Measurements from ENCODE around the gene IRGC. TPM values are rescaled to one million over a fixed set of nuclear protein-coding genes. Genes with fewer than 3 reads are reported as not detected.

The IRGC gene
- polyA plus RNA-seq, 4 donors: 0.04 TPM; not detected in 3

GRCh38 chr19:43684326-43684725 lies 31.6 kb upstream of the IRGC start:
- Histone ChIP-seq H3K36me3 (ENCODE audit: control insufficient read depth in 3 of 3, insufficient read depth in 2 of 3, low read depth in 1 of 3, low read length in 3 of 3) (no peaks in the 10 kb centered on the region), H3K9me3 (ENCODE audit: control insufficient read depth in 2 of 2, insufficient read depth in 1 of 2, low read depth in 1 of 2, low read length in 1 of 2) (peaks cover 0 to 5% of the 10 kb centered on the region in 2 donors), H3K27me3 (ENCODE audit: control insufficient read depth in 3 of 3, insufficient read depth in 3 of 3, low read length in 3 of 3) (no peaks in the 10 kb centered on the region), H3K27ac (ENCODE audit: low read depth in 1 of 3, low read length in 2 of 3) (no peak overlapping the region), H3K4me3 (ENCODE audit: low read depth in 1 of 3, low read length in 3 of 3) (no peak overlapping the region), H3K4me1 (ENCODE audit: control insufficient read depth in 3 of 3, insufficient read depth in 2 of 3, low read depth in 1 of 3, low read length in 2 of 3) (peaks cover 0 to 2% (median 0%) of the 10 kb centered on the region in 3 donors)
- WGBS, 3 donors: 65 to 80% (median 74%) methylated on average over 1 of the region's 1 CpG
- DNase-seq: no peak
- FAIRE-seq: no peak

- DNase-seq: no peak
- H3K36me3 ChIP-seq (ENCODE audit: control insufficient read depth in 3 of 3, insufficient read depth in 2 of 3, low read depth in 1 of 3, low read length in 3 of 3): no peaks in the 10 kb centered on the region
- peaks cover 2 to 20% of the 10 kb centered on the region in 2 donors for H3K9me3 ChIP-seq (ENCODE audit: control insufficient read depth in 2 of 2, insufficient read depth in 1 of 2, low read depth in 1 of 2, low read length in 1 of 2)
- no peak overlapping the region for H3K4me3 ChIP-seq (ENCODE audit: low read depth in 1 of 3, low read length in 3 of 3)
- WGBS, 3 donors: 40 to 71% (median 60%) methylated on average over 1 of the region's 1 CpG
- FAIRE-seq: no peak
- no peak overlapping the region for H3K27ac ChIP-seq (ENCODE audit: low read depth in 1 of 3, low read length in 2 of 3)
- H3K4me1 ChIP-seq (ENCODE audit: control insufficient read depth in 3 of 3, insufficient read depth in 2 of 3, low read depth in 1 of 3, low read length in 2 of 3): no peaks in the 10 kb centered on the region
- H3K27me3 ChIP-seq (ENCODE audit: control insufficient read depth in 3 of 3, insufficient read depth in 3 of 3, low read length in 3 of 3): no peaks in the 10 kb centered on the region
Measured at GRCh38 chr19:43687660-43687997, 28.2 kb upstream of the IRGC start.

- no peak for FAIRE-seq
- Histone ChIP-seq H3K27ac (ENCODE audit: low read depth in 1 of 3, low read length in 2 of 3) (no peak overlapping the region), H3K36me3 (ENCODE audit: control insufficient read depth in 3 of 3, insufficient read depth in 2 of 3, low read depth in 1 of 3, low read length in 3 of 3) (no peaks in the 10 kb centered on the region), H3K9me3 (ENCODE audit: control insufficient read depth in 2 of 2, insufficient read depth in 1 of 2, low read depth in 1 of 2, low read length in 1 of 2) (peaks cover 2 to 20% of the 10 kb centered on the region in 2 donors), H3K27me3 (ENCODE audit: control insufficient read depth in 3 of 3, insufficient read depth in 3 of 3, low read length in 3 of 3) (no peaks in the 10 kb centered on the region), H3K4me1 (ENCODE audit: control insufficient read depth in 3 of 3, insufficient read depth in 2 of 3, low read depth in 1 of 3, low read length in 2 of 3) (no peaks in the 10 kb centered on the region), H3K4me3 (ENCODE audit: low read depth in 1 of 3, low read length in 3 of 3) (no peak overlapping the region)
- DNase-seq: no peak
- WGBS, 3 donors: 79 to 84% (median 80%) methylated on average over 10 of the region's 10 CpGs
Measured at GRCh38 chr19:43688059-43688701, 27.7 kb upstream of the IRGC start.

- Histone ChIP-seq H3K36me3 (ENCODE audit: control insufficient read depth in 3 of 3, insufficient read depth in 2 of 3, low read depth in 1 of 3, low read length in 3 of 3) (no peaks in the 10 kb centered on the region), H3K9me3 (ENCODE audit: control insufficient read depth in 2 of 2, insufficient read depth in 1 of 2, low read depth in 1 of 2, low read length in 1 of 2) (peaks cover 2 to 20% of the 10 kb centered on the region in 2 donors), H3K4me3 (ENCODE audit: low read depth in 1 of 3, low read length in 3 of 3) (no peak overlapping the region), H3K27me3 (ENCODE audit: control insufficient read depth in 3 of 3, insufficient read depth in 3 of 3, low read length in 3 of 3) (no peaks in the 10 kb centered on the region), H3K4me1 (ENCODE audit: control insufficient read depth in 3 of 3, insufficient read depth in 2 of 3, low read depth in 1 of 3, low read length in 2 of 3) (no peaks in the 10 kb centered on the region), H3K27ac (ENCODE audit: low read depth in 1 of 3, low read length in 2 of 3) (no peak overlapping the region)
- no peak for FAIRE-seq
- WGBS, 3 donors: 50 to 59% (median 56%) methylated on average over 3 of the region's 3 CpGs
- no peak for DNase-seq
Measured at GRCh38 chr19:43690444-43690843, 25.4 kb upstream of the IRGC start.

- H3K36me3 ChIP-seq (ENCODE audit: control insufficient read depth in 3 of 3, insufficient read depth in 2 of 3, low read depth in 1 of 3, low read length in 3 of 3): no peaks in the 10 kb centered on the region
- WGBS, 3 donors: 87 to 94% (median 93%) methylated on average over 3 of the region's 3 CpGs
- no peaks in the 10 kb centered on the region for H3K4me1 ChIP-seq (ENCODE audit: control insufficient read depth in 3 of 3, insufficient read depth in 2 of 3, low read depth in 1 of 3, low read length in 2 of 3)
- no peaks in the 10 kb centered on the region for H3K27me3 ChIP-seq (ENCODE audit: control insufficient read depth in 3 of 3, insufficient read depth in 3 of 3, low read length in 3 of 3)
- H3K27ac ChIP-seq (ENCODE audit: low read depth in 1 of 3, low read length in 2 of 3): no peak overlapping the region
- no peak overlapping the region for H3K4me3 ChIP-seq (ENCODE audit: low read depth in 1 of 3, low read length in 3 of 3)
- no peak for DNase-seq
- H3K9me3 ChIP-seq (ENCODE audit: control insufficient read depth in 2 of 2, insufficient read depth in 1 of 2, low read depth in 1 of 2, low read length in 1 of 2): peaks cover 2 to 20% of the 10 kb centered on the region in 2 donors
- FAIRE-seq: no peak
Measured at GRCh38 chr19:43690890-43691289, 25.0 kb upstream of the IRGC start.

GRCh38 chr19:43691755-43692154 lies 24.1 kb upstream of the IRGC start:
- DNase-seq: no peak
- Histone ChIP-seq H3K27me3 (ENCODE audit: control insufficient read depth in 3 of 3, insufficient read depth in 3 of 3, low read length in 3 of 3) (peaks cover 0 to 3% (median 0%) of the 10 kb centered on the region in 3 donors), H3K36me3 (ENCODE audit: control insufficient read depth in 3 of 3, insufficient read depth in 2 of 3, low read depth in 1 of 3, low read length in 3 of 3) (no peaks in the 10 kb centered on the region), H3K9me3 (ENCODE audit: control insufficient read depth in 2 of 2, insufficient read depth in 1 of 2, low read depth in 1 of 2, low read length in 1 of 2) (peaks cover 3 to 28% of the 10 kb centered on the region in 2 donors), H3K27ac (ENCODE audit: low read depth in 1 of 3, low read length in 2 of 3) (no peak overlapping the region), H3K4me3 (ENCODE audit: low read depth in 1 of 3, low read length in 3 of 3) (no peak overlapping the region), H3K4me1 (ENCODE audit: control insufficient read depth in 3 of 3, insufficient read depth in 2 of 3, low read depth in 1 of 3, low read length in 2 of 3) (no peaks in the 10 kb centered on the region)
- WGBS, 3 donors: 86 to 90% (median 90%) methylated on average over 5 of the region's 5 CpGs
- no peak for FAIRE-seq

GRCh38 chr19:43692385-43692784 lies 23.5 kb upstream of the IRGC start:
- peaks cover 3 to 29% of the 10 kb centered on the region in 2 donors for H3K9me3 ChIP-seq (ENCODE audit: control insufficient read depth in 2 of 2, insufficient read depth in 1 of 2, low read depth in 1 of 2, low read length in 1 of 2)
- DNase-seq: no peak
- peaks cover 0 to 7% (median 0%) of the 10 kb centered on the region in 3 donors for H3K27me3 ChIP-seq (ENCODE audit: control insufficient read depth in 3 of 3, insufficient read depth in 3 of 3, low read length in 3 of 3)
- no peaks in the 10 kb centered on the region for H3K36me3 ChIP-seq (ENCODE audit: control insufficient read depth in 3 of 3, insufficient read depth in 2 of 3, low read depth in 1 of 3, low read length in 3 of 3)
- 76 to 88% (median 87%) methylated on average over 2 of the region's 2 CpGs for WGBS, 3 donors
- H3K4me1 ChIP-seq (ENCODE audit: control insufficient read depth in 3 of 3, insufficient read depth in 2 of 3, low read depth in 1 of 3, low read length in 2 of 3): no peaks in the 10 kb centered on the region
- H3K4me3 ChIP-seq (ENCODE audit: low read depth in 1 of 3, low read length in 3 of 3): no peak overlapping the region
- FAIRE-seq: no peak
- H3K27ac ChIP-seq (ENCODE audit: low read depth in 1 of 3, low read length in 2 of 3): no peak overlapping the region

GRCh38 chr19:43692877-43693276 lies 23.0 kb upstream of the IRGC start:
- Histone ChIP-seq H3K9me3 (ENCODE audit: control insufficient read depth in 2 of 2, insufficient read depth in 1 of 2, low read depth in 1 of 2, low read length in 1 of 2) (peaks cover 3 to 29% of the 10 kb centered on the region in 2 donors), H3K4me3 (ENCODE audit: low read depth in 1 of 3, low read length in 3 of 3) (no peak overlapping the region), H3K36me3 (ENCODE audit: control insufficient read depth in 3 of 3, insufficient read depth in 2 of 3, low read depth in 1 of 3, low read length in 3 of 3) (no peaks in the 10 kb centered on the region), H3K4me1 (ENCODE audit: control insufficient read depth in 3 of 3, insufficient read depth in 2 of 3, low read depth in 1 of 3, low read length in 2 of 3) (no peaks in the 10 kb centered on the region), H3K27me3 (ENCODE audit: control insufficient read depth in 3 of 3, insufficient read depth in 3 of 3, low read length in 3 of 3) (peaks cover 0 to 10% (median 0%) of the 10 kb centered on the region in 3 donors), H3K27ac (ENCODE audit: low read depth in 1 of 3, low read length in 2 of 3) (no peak overlapping the region)
- 75 to 78% (median 76%) methylated on average over 4 of the region's 4 CpGs for WGBS, 3 donors
- DNase-seq (no peak), FAIRE-seq (no peak)

- H3K9me3 ChIP-seq (ENCODE audit: control insufficient read depth in 2 of 2, insufficient read depth in 1 of 2, low read depth in 1 of 2, low read length in 1 of 2): peaks cover 3 to 29% of the 10 kb centered on the region in 2 donors
- H3K36me3 ChIP-seq (ENCODE audit: control insufficient read depth in 3 of 3, insufficient read depth in 2 of 3, low read depth in 1 of 3, low read length in 3 of 3): no peaks in the 10 kb centered on the region
- WGBS, 3 donors: 61 to 69% (median 66%) methylated on average over 5 of the region's 5 CpGs
- no peak for DNase-seq
- H3K27ac ChIP-seq (ENCODE audit: low read depth in 1 of 3, low read length in 2 of 3): no peak overlapping the region
- no peak for FAIRE-seq
- peaks cover 0 to 13% (median 0%) of the 10 kb centered on the region in 3 donors for H3K27me3 ChIP-seq (ENCODE audit: control insufficient read depth in 3 of 3, insufficient read depth in 3 of 3, low read length in 3 of 3)
- H3K4me1 ChIP-seq (ENCODE audit: control insufficient read depth in 3 of 3, insufficient read depth in 2 of 3, low read depth in 1 of 3, low read length in 2 of 3): no peaks in the 10 kb centered on the region
- no peak overlapping the region for H3K4me3 ChIP-seq (ENCODE audit: low read depth in 1 of 3, low read length in 3 of 3)
Measured at GRCh38 chr19:43694553-43694952, 21.3 kb upstream of the IRGC start.

All from small intestine (tissue), 7 donors.